AG04449 (cell line): ENCODE measurements around the gene DLX4.
A peak's percentile ranks its signal among the peaks of the same experiment; 100 is the strongest.

ENCODE experiments used
- CTCF ChIA-PET: fragments of 350-600 bp; formaldehyde crosslinking; extraction: SDS; loops from one replicate; lab custom pipeline; 2021; ENCODE audit warnings: antibody characterized with exemption; lab: Yijun Ruan, JAX
- POLR2A ChIA-PET: fragments of 400-600, 350-600 bp; formaldehyde crosslinking; extraction: SDS; loops from one replicate; lab custom pipeline; 2020; ENCODE audit warnings: antibody characterized with exemption, inconsistent platforms; lab: Yijun Ruan, JAX
- DNase-seq: peaks from one replicate; pipeline ENCODE4 v3.0.0-alpha.2; 2010; ENCODE audit warnings: low read depth, low spot score
- H3K4me3 ChIP-seq: 2 replicates; pipeline ENCODE4 v1.5.1; 2011; ENCODE audit warnings: low read depth, mild to moderate bottlenecking, control low read depth, low read length
- CTCF ChIP-seq: IDR thresholded peaks from one replicate; pipeline ENCODE4 v1.5.1; 2011; ENCODE audit warnings: mild to moderate bottlenecking, moderate library complexity, low read length, control low read depth, inconsistent platforms; ENCODE audit not compliant: insufficient read depth; ENCODE audit errors: missing control alignments

The DLX4 gene

GRCh38 chr17:49968405-49969133 lies 421 bp upstream of the DLX4 start:
- ChIA-PET POLR2A (no interaction called here), CTCF (interaction anchor here (1.2 to 1.8 kb wide), 2 partner anchors 16 to 29 kb away, joined by 3 to 6 read pairs; no protein-coding TSS in a partner anchor)
- no peak for DNase-seq
- H3K4me3 ChIP-seq: peak overlapping the region; percentile 40
- TF ChIP-seq CTCF: no peak

DNA sequence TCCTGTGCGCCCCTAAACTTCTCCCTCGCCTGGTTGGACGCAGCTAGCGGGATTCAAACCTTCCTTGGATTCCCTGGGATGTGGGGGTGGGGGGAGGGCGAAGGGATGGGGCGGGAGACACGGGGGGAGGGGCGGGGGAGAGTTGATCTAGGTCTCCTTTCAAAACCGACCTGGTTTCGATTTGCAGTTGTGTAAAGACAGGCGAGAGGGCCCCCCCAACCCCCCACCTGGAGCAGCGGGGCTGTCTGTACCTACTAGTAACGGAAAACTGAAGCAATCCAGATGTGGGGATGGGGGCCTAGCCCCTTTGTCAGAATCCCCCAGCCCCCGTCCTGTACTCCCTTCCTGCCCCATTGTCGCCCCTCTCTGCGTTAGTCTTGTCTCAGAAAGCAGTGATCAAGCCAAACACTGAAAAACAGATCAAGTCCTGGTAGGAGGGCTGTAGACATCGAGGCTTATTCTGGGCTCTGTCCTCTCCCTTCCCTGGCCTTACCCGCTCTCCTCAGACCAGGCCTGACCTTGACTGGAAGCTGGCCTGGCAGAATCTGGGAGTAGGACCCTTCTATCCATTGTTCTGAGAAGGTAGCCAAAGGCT lies 902 bp downstream of the DLX4 start:
- H3K4me3 ChIP-seq: no peak overlapping the region
- no peak for TF ChIP-seq CTCF
- ChIA-PET CTCF (interaction anchor here (0.6 to 2.3 kb wide), 5 partner anchors 10 to 90 kb away, joined by 3 to 21 read pairs (median 6); partner anchors contain the start of gene DLX3), POLR2A (no interaction called here)
- DNase-seq: no peak

DNA sequence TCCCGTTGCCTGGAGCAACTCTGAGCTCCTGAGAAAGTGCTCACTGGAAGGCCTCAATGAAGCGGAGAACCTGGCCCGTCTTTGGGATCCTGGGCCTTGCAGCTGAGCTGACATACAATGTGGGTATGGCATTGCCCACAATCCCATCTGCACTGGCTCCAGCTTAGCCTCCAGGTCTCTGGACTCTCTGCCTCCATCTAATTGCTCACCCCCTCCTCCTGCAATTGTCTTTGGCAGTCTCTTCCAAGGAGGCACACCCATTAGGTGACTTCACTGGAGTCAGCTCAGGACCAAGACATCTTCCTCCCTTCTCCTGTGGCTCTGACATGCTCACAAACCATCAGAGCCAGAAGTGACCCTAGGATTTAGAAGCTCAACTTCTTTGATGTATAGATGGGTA lies 1.5 kb downstream of the DLX4 start:
- ChIA-PET POLR2A (no interaction called here), CTCF (interaction anchor here (1.2 to 2.3 kb wide), 3 partner anchors 9 to 26 kb away, joined by 4 to 21 read pairs (median 6); partner anchors contain the start of gene DLX3)
- DNase-seq: no peak
- H3K4me3 ChIP-seq: no peak overlapping the region
- TF ChIP-seq CTCF: no peak

DNA sequence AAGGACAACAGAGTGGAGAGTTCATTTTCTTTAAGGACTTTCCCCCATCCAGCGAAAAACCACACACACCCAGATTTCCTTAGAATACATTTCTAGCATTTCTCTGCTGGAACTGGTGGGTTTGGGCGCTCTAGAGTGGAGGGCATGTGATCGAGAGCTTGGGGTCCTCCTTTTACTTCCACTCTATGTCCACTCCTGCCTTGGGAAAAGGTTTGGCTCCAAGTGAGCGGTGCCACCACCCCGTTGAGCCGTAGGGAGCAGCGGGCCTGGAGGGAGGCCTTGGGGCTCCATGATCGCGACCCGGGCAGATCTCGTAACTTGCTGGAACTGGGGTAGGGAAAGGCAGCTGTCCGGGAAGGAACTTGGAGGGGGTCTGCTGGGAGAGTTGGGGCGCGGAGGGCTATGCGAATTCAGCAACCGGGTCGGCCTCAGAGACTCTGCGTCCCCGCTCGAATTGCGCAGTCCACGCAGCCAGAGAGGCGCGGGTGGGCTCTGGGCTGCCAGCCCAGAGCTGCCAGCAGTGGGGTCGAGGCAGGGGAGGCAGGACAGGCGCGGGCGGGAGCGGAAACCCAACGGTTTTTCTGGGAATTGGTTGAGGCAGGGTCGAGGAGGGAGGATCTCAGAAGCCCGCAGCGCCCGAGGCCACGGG lies 2.3 kb downstream of the DLX4 start:
- no peak overlapping the region for H3K4me3 ChIP-seq
- no peak for TF ChIP-seq CTCF
- DNase-seq: no peak
- ChIA-PET POLR2A (no interaction called here), CTCF (interaction anchor here (1.2 to 2.3 kb wide), 3 partner anchors 8 to 25 kb away, joined by 4 to 21 read pairs (median 6); partner anchors contain the start of gene DLX3)

DNA sequence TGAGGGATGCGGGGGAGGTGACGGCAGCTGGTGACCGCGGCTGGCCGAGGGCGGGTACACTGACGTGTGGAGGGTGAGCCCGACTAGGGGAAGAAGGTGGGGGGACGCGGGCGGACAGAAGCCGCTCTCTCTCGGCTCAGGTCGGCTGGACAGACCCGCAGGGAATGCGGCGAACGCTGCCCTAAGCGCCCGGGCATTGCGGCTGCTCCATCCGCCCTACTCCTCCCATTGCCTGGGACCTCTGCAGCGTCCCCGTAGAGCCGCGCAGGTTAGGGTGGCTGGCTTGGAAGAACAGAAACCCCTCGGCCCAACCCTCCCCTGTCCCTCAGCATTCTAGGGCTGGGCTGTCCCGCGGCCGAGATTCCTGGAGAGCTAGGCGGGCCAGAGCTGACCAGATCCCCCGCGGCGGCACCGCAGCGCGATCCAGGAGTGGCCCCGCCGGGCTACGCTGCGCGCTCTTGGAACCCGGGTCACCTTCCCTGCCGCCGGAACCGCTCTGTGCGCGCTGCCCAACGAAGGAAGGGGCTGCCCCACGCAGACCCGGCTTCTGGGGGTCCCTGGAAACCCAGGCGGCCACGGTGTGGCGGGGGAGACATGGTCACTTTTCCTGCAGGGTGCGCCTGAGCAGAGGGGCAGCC lies 3.0 kb downstream of the DLX4 start:
- ChIA-PET POLR2A (no interaction called here), CTCF (interaction anchor here (1.2 to 19.3 kb wide), 6 partner anchors 8 to 95 kb away, joined by 4 to 266 read pairs (median 9); partner anchors contain the start of gene DLX3)
- no peak overlapping the region for H3K4me3 ChIP-seq
- DNase-seq: no peak
- TF ChIP-seq CTCF: no peak
